ENCODE data around the gene RUNX2.
A peak's percentile ranks its signal among the peaks of the same experiment; 100 is the strongest.

The RUNX2 gene

DNA sequence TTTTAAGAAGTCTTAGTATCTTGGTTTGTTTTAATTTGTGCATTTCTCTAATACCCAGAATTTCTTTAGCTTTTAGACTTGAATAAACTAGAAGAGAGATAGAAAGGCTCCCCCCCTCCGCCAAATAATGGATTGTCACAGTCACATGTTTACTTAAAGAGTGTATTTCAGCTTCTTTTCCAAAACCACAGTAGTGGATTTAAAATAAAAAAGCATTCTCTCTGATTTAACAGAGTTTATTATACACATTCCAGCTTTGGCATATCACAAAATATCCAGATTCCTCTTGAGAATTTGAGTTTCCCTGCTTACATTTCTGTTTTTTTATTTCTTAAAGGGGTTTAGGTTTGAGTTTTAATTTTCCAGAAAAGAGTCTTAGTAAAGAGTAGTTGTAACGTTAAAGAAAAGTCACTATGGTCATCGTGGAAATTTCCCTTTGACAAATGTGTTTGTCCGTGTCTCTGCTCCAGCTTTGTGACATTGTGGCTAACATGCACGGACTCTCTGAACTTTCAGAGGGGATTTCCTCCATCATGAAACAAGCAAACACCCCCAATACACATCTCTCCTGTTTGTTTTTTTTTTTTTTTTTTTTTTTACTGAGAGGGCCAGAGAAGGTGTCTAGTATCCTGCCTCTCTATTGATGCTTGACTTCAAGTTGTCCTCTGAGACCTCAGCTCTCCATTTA, 163.1 kb downstream of the RUNX2 start:
- no peak for TF ChIP-seq CTCF (conservative IDR thresholded peaks at IDR 0.05; ENCODE audit: control insufficient read depth, insufficient read depth, low read depth, low read length)
- no peak overlapping the region for H3K4me3 ChIP-seq (ENCODE audit: control insufficient read depth, low read depth, low read length)
- DNase-seq (ENCODE audit: low read depth) = no peak

DNA sequence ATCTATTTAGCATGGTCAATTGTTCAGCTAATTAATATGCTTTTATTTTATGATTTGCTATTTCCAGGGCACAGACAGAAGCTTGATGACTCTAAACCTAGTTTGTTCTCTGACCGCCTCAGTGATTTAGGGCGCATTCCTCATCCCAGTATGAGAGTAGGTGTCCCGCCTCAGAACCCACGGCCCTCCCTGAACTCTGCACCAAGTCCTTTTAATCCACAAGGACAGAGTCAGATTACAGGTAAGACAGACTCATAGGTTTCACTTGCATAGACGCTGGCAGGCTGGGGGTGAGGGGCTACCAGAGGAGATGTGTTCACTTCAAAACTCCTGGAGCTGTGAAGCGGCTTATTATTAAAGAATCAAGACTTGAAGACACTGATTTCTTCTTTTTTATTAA, 163.7 kb downstream of the RUNX2 start:
- no peak for DNase-seq (ENCODE audit: low read depth)
- TF ChIP-seq CTCF (conservative IDR thresholded peaks at IDR 0.05; ENCODE audit: control insufficient read depth, insufficient read depth, low read depth, low read length) = no peak
- H3K4me3 ChIP-seq (ENCODE audit: control insufficient read depth, low read depth, low read length) = no peak overlapping the region

GRCh38 chr6:45493761-45494160, 165.6 kb downstream of the RUNX2 start:
- TF ChIP-seq CTCF (conservative IDR thresholded peaks at IDR 0.05; ENCODE audit: control insufficient read depth, insufficient read depth, low read depth, low read length) = no peak
- H3K4me3 ChIP-seq (ENCODE audit: control insufficient read depth, low read depth, low read length) = no peak overlapping the region
- peak; percentile 43 for DNase-seq (ENCODE audit: low read depth)

- no peak overlapping the region for H3K4me3 ChIP-seq (ENCODE audit: control insufficient read depth, low read depth, low read length)
- TF ChIP-seq CTCF (conservative IDR thresholded peaks at IDR 0.05; ENCODE audit: control insufficient read depth, insufficient read depth, low read depth, low read length) = no peak
Observed at GRCh38 chr6:45494416-45495135, 166.4 kb downstream of the RUNX2 start.

DNA sequence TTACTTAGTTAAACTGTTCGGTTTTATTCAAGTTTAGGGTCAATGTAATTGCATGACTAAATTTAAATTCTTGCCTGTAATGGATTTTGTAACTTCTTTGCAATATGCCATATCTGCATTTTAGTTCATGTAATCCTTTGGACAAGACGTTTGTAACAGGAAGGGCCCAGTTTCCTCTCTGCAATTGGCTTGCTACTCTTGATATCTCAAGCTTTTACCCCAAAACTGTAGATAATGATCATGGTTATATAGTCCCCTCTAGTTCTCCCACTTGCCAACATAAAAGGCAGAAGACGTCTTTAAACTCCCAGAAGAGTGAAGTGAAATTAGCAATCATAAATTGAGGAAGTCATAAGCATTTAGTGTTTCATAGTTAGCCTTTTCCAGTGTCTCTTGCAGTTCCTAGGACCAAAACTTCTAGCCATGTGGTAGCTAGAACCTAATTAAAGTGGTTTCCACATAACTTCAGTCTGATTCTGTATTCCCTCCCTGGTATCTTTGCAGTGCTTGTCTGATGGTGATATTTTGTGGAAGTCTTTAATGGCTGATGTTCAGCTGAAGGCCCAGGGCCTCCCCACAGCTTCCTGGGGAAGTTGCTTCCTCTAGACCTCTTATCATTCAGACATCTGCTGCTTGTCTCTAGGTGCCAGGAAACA, 167.4 kb downstream of the RUNX2 start:
- no peak for TF ChIP-seq CTCF (conservative IDR thresholded peaks at IDR 0.05; ENCODE audit: control insufficient read depth, insufficient read depth, low read depth, low read length)
- no peak for DNase-seq (ENCODE audit: low read depth)
- H3K4me3 ChIP-seq (ENCODE audit: control insufficient read depth, low read depth, low read length) = no peak overlapping the region

More at GRCh38 chr6:45494416-45495135, 166.4 kb downstream of the RUNX2 start:
- no peak for DNase-seq (ENCODE audit: low read depth)

- TF ChIP-seq CTCF (conservative IDR thresholded peaks at IDR 0.05; ENCODE audit: control insufficient read depth, insufficient read depth, low read depth, low read length) = no peak
- H3K4me3 ChIP-seq (ENCODE audit: control insufficient read depth, low read depth, low read length) = no peak overlapping the region
- DNase-seq (ENCODE audit: low read depth) = no peak
Observed at GRCh38 chr6:45496085-45496433, 167.9 kb downstream of the RUNX2 start.
